Stimulated activated CD4-positive, alpha-beta T cell treated with anti-CD3 and anti-CD28 coated beads, TNF-alpha, amount 100 ng/mL, for 48 hours (primary cell): ENCODE data around the gene PTGFRN.

Experiments used
- DNase-seq, 3 donors: peaks; one replicate each; pipeline ENCODE4 v3.0.0-alpha.2; 2020; ENCODE audit warnings: low read depth in 3 of 3

Gene PTGFRN

DNA sequence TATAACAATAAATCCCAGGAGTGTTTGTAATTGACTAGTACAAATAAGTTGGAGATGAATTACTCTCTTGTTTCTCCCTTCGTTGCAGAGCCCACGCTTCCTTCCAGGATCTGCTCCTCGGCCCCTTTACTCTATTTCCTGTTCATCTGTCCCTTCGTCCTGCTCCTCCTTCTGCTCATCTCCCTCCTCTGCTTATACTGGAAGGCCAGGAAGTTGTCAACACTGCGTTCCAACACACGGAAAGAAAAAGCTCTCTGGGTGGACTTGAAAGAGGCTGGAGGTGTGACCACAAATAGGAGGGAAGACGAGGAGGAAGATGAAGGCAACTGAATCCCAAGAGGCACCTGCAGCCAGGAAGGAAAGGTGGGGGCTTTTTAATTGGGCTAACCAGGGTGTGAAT lies 124.1 kb downstream of the PTGFRN start:
- no peak for DNase-seq

DNA sequence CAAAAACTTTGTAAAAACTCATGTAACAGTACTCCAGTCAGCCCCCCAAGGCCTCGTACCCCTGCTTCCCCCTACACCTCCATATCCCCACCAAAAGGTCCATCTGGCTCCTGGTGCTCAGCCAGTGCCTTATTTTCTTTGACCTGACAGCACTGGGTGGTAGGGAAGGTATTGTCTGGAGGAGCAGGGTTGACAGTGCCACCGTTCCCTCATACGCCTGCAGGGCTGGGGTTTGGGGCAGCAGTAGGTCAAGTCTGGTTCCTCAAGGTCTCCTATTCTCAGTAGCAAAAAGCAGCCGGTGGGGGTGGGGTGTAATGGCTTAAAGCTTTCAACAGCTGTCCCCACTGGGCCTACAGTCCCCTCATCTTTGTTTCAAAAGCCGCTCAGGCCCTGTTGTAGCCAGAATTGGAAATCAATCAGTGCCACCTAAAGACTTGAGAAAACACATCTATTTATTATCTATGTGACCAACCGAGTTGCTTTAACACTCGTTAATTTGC lies 125.1 kb downstream of the PTGFRN start:
- no peak for DNase-seq

DNA sequence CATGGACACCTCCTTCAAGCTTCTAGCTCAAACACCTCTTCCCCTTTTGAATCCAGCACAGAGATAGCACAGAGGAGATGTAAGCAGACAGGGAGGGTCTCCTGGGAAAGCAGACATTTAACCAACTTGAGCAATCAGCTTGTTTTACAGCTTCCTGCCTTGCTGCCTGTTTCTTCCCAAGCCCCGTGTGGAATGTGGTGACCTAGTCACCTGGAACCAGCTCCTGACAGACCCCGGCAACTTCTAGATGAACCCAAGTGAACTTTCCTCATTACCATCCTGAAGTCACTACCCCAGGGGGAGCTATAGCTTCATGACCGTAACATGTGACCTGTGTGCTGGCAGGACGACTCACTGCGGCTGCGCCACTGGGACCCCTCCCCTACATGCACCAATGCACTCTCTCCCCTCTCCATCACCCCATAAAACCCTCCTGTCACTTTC lies 126.3 kb downstream of the PTGFRN start:
- DNase-seq: no peak

DNA sequence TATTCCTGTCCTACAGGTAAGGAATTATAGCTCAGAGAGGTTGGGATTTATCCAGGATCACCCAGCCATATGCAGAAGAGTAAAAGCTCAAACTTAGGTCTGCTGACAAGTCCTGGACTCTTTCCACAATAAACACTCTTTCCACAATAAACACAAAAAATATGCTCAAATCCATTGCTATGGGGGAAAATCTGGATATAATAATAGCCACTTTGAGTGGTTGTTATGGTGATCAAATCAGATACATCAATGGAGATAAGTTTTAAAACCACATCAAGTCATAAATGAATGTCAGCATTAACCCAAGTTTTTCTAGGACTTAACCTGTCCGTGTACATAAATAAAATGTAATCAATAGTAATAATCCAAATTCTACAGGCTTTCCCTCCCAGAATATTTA lies 128.1 kb downstream of the PTGFRN start:
- DNase-seq: no peak

DNA sequence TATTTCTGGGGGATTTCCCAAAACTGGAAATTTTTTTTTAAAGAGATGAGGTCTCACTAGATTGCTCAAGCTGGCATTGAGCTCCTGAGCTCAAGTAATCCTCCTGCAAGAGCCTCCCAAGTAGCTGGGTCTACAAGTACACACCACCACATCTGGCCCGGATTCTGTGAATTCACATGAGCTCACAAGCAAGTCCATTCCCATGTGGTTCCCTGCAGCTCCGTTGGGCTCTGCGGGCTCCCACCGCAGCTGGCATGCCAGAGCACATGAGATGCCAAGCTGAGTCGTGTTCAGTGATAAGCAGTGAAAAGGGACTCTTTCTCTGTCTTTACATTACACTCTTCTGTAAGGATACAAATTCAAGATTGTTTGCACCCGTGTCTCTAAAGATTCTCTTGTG lies 128.5 kb downstream of the PTGFRN start:
- DNase-seq: no peak
